Measurements from ENCODE around the gene SGCD.

The SGCD gene

GRCh38 chr5:156693113-156693512 is 366.1 kb downstream of the SGCD start:
- no peak for TF ChIP-seq TOX (CRISPR knock-in tag; IDR thresholded peaks at IDR 0.05; ENCODE audit: borderline replicate concordance)
- no peak for TF ChIP-seq CSRNP3 (CRISPR knock-in tag; IDR thresholded peaks at IDR 0.05)
- no peak for TF ChIP-seq ZFP30 (CRISPR knock-in tag; IDR thresholded peaks at IDR 0.05)
- TF ChIP-seq PATZ1 (CRISPR knock-in tag; IDR thresholded peaks at IDR 0.05; ENCODE audit: borderline replicate concordance): no peak
- no peak for TF ChIP-seq CSDC2 (CRISPR knock-in tag; IDR thresholded peaks at IDR 0.05)
- TF ChIP-seq ZFP3 (CRISPR knock-in tag; IDR thresholded peaks at IDR 0.05): no peak
- TF ChIP-seq ZNF8 (CRISPR knock-in tag; IDR thresholded peaks at IDR 0.05): no peak
- TF ChIP-seq ZNF70 (CRISPR knock-in tag; IDR thresholded peaks at IDR 0.05): no peak
- TF ChIP-seq TCF4 (CRISPR knock-in tag; IDR thresholded peaks at IDR 0.05; ENCODE audit: borderline replicate concordance): no peak
- TF ChIP-seq TSHZ2 (CRISPR knock-in tag; IDR thresholded peaks at IDR 0.05): no peak
- TF ChIP-seq OSR1 (CRISPR knock-in tag; IDR thresholded peaks at IDR 0.05): no peak
- no peak for TF ChIP-seq SNAI2 (CRISPR knock-in tag; IDR thresholded peaks at IDR 0.05)
- no peak for ATAC-seq

- ATAC-seq: no peak
- TF ChIP-seq ZNF565 (CRISPR knock-in tag; conservative IDR thresholded peaks at IDR 0.05; ENCODE audit: low read depth): no peak
- TF ChIP-seq ZFP3 (CRISPR knock-in tag; IDR thresholded peaks at IDR 0.05): no peak
- TF ChIP-seq PATZ1 (CRISPR knock-in tag; IDR thresholded peaks at IDR 0.05; ENCODE audit: borderline replicate concordance): no peak
- no peak for TF ChIP-seq CSDC2 (CRISPR knock-in tag; IDR thresholded peaks at IDR 0.05)
- TF ChIP-seq TCF4 (CRISPR knock-in tag; IDR thresholded peaks at IDR 0.05; ENCODE audit: borderline replicate concordance): peak; percentile 60; the same call in 1 of the 2 replicates
- TF ChIP-seq ZFP30 (CRISPR knock-in tag; IDR thresholded peaks at IDR 0.05): no peak
- TF ChIP-seq OSR1 (CRISPR knock-in tag; IDR thresholded peaks at IDR 0.05): no peak
- TF ChIP-seq ZNF70 (CRISPR knock-in tag; IDR thresholded peaks at IDR 0.05): no peak
- no peak for TF ChIP-seq RARB (CRISPR knock-in tag; IDR thresholded peaks at IDR 0.05)
- TF ChIP-seq ISL1 (CRISPR knock-in tag; IDR thresholded peaks at IDR 0.05): peak; percentile 36
- no peak for TF ChIP-seq POU6F1 (CRISPR knock-in tag; IDR thresholded peaks at IDR 0.05; ENCODE audit: borderline replicate concordance, low read depth)
- TF ChIP-seq TSHZ2 (CRISPR knock-in tag; IDR thresholded peaks at IDR 0.05): peak; percentile 33; the same call in 1 of the 2 replicates
- TF ChIP-seq CREB5 (CRISPR knock-in tag; IDR thresholded peaks at IDR 0.05; ENCODE audit: low read depth): no peak
- TF ChIP-seq ZNF8 (CRISPR knock-in tag; IDR thresholded peaks at IDR 0.05): no peak
- TF ChIP-seq CSRNP3 (CRISPR knock-in tag; IDR thresholded peaks at IDR 0.05): no peak
- no peak for TF ChIP-seq ZC3H10 (CRISPR knock-in tag; IDR thresholded peaks at IDR 0.05)
- no peak for TF ChIP-seq ARNTL (CRISPR knock-in tag; IDR thresholded peaks at IDR 0.05; ENCODE audit: borderline replicate concordance, low read depth)
- TF ChIP-seq BACH2 (CRISPR knock-in tag; IDR thresholded peaks at IDR 0.05; ENCODE audit: borderline replicate concordance): no peak
These were observed 367.6 kb downstream of the SGCD start for GRCh38 chr5:156694598-156694997.
